Measurements from ENCODE around the gene LGI2. TPM values are rescaled to one million over a fixed set of nuclear protein-coding genes. Genes with fewer than 3 reads are reported as not detected.

Gene LGI2
- total RNA-seq, 2 donors from 2014 or later, result 0.05 to 2.8 TPM

DNA sequence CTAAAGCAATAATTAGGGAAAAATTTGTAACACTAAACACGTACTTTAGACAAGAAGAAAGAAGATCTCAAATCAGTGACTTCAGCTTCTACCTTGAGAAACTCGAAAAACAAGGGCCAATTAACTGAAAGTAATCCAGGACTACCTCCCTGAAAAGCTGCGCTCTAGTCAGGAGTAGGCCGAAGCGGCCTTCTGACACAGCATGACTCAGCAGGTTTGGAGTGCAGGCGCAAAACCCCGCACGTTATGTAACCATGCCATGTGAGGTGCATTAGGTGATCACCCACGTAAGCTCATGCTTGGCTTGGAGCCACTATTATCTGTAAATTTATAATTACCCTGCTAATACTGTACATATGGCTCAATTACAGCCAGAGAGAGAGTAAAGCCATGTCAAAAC lies 65.1 kb downstream of the LGI2 start:
- H3K36me3 ChIP-seq, result no peaks in the 10 kb centered on the region
- no peak overlapping the region for H3K4me3 ChIP-seq
- no peak for DNase-seq (ENCODE audit: low spot score)
- H3K27ac ChIP-seq, result no peak overlapping the region
- intact Hi-C loops (cut with DNase I), result no loop called here
- no peaks in the 10 kb centered on the region for H3K27me3 ChIP-seq (replicated peaks; ENCODE audit: insufficient read depth)
- H3K4me1 ChIP-seq (replicated peaks), result no peaks in the 10 kb centered on the region
- H3K9me3 ChIP-seq, result no peaks in the 10 kb centered on the region
- TF ChIP-seq POLR2A (IDR thresholded peaks at IDR 0.05), result no peak
- TF ChIP-seq, protein P1, sequence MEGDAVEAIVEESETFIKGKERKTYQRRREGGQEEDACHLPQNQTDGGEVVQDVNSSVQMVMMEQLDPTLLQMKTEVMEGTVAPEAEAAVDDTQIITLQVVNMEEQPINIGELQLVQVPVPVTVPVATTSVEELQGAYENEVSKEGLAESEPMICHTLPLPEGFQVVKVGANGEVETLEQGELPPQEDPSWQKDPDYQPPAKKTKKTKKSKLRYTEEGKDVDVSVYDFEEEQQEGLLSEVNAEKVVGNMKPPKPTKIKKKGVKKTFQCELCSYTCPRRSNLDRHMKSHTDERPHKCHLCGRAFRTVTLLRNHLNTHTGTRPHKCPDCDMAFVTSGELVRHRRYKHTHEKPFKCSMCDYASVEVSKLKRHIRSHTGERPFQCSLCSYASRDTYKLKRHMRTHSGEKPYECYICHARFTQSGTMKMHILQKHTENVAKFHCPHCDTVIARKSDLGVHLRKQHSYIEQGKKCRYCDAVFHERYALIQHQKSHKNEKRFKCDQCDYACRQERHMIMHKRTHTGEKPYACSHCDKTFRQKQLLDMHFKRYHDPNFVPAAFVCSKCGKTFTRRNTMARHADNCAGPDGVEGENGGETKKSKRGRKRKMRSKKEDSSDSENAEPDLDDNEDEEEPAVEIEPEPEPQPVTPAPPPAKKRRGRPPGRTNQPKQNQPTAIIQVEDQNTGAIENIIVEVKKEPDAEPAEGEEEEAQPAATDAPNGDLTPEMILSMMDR (IDR thresholded peaks at IDR 0.05), result no peak
- 78% methylated on average over 9 of the region's 9 CpGs for WGBS

DNA sequence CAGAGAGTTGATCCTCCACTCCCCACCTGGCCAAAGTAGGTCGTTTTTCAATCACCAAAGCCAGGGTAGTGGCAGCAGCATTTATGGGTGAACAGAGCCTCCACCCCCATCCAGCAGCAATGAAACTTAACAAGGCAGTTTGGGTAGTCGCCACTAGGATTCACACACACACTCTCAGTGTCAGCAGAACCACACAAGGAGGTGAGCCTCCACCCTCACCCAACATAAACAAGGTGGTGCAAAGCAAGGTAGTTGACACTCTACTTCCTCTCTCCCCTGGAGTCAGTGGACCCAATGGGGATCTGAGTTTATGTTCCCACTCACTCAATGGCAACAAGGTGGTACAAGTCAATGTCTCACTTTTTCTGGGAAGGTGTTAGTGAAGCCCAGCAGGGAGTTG lies 67.5 kb downstream of the LGI2 start:
- Histone ChIP-seq H3K27me3 (replicated peaks; ENCODE audit: insufficient read depth) (no peaks in the 10 kb centered on the region), H3K36me3 (no peaks in the 10 kb centered on the region), H3K4me1 (replicated peaks) (no peaks in the 10 kb centered on the region), H3K9me3 (no peaks in the 10 kb centered on the region), H3K27ac (no peak overlapping the region), H3K4me3 (no peak overlapping the region)
- intact Hi-C loops (cut with DNase I), result no loop called here
- 91% methylated on average over 1 of the region's 2 CpGs for WGBS
- TF ChIP-seq, protein P1 (IDR thresholded peaks at IDR 0.05), result no peak
- TF ChIP-seq POLR2AphosphoS5 (IDR thresholded peaks at IDR 0.05) (no peak), POLR2A (IDR thresholded peaks at IDR 0.05) (no peak)
- no peak for DNase-seq (ENCODE audit: low spot score)

DNA sequence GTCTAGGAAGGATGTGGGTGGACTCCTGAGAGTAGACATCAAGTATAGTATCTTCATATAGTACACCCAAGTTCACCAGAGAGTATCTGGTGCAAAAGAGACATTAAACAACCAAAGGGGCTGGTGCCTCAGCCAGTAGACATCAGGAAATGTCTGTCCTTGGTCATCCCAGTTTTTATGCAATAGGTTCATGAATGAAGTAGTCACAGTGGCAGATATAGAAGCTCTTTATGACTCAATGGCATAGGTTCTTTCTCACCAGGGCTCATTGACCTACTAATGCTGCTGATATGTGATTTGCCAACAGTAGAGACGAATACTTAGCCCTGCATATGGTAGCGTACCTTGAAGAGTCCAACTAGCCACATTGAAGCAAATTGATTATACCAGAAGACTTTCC lies 72.9 kb downstream of the LGI2 start:
- Histone ChIP-seq H3K27me3 (replicated peaks; ENCODE audit: insufficient read depth) (no peaks in the 10 kb centered on the region), H3K4me3 (no peak overlapping the region), H3K27ac (no peak overlapping the region), H3K4me1 (replicated peaks) (no peaks in the 10 kb centered on the region), H3K9me3 (no peaks in the 10 kb centered on the region), H3K36me3 (no peaks in the 10 kb centered on the region)
- TF ChIP-seq POLR2AphosphoS5 (IDR thresholded peaks at IDR 0.05) (no peak), POLR2A (IDR thresholded peaks at IDR 0.05) (no peak)
- TF ChIP-seq, protein P1 (IDR thresholded peaks at IDR 0.05), result no peak
- intact Hi-C loops (cut with DNase I), result no loop called here
- no peak for DNase-seq (ENCODE audit: low spot score)
- WGBS, result 89% methylated on average over 2 of the region's 2 CpGs

DNA sequence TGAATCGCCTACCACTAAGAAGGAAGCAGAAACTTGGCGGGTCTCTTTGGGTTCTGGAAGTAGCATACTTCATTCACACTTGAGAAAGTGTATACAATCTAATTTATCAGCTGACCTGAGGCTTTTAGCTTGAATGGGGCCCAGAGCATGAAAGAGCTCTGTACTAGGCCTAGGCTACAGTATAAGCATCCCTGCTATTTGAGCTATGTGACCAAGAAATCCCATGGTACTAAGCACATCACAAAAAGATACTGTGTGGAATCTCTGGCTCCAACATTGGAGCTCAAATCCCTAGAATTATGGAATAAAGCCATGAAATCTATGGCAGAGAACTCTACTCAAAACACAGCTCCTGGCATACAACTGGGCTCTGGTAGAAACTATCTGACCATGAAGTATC lies 74.0 kb downstream of the LGI2 start:
- WGBS, result 86% methylated on average over 2 of the region's 2 CpGs
- intact Hi-C loops (cut with DNase I), result no loop called here
- Histone ChIP-seq H3K27ac (no peak overlapping the region), H3K4me3 (no peak overlapping the region), H3K36me3 (no peaks in the 10 kb centered on the region), H3K4me1 (replicated peaks) (no peaks in the 10 kb centered on the region), H3K27me3 (replicated peaks; ENCODE audit: insufficient read depth) (no peaks in the 10 kb centered on the region), H3K9me3 (no peaks in the 10 kb centered on the region)
- TF ChIP-seq, protein P1 (IDR thresholded peaks at IDR 0.05), result no peak
- no peak for TF ChIP-seq POLR2AphosphoS5 (IDR thresholded peaks at IDR 0.05)
- no peak for TF ChIP-seq POLR2A (IDR thresholded peaks at IDR 0.05)
- DNase-seq (ENCODE audit: low spot score), result no peak

DNA sequence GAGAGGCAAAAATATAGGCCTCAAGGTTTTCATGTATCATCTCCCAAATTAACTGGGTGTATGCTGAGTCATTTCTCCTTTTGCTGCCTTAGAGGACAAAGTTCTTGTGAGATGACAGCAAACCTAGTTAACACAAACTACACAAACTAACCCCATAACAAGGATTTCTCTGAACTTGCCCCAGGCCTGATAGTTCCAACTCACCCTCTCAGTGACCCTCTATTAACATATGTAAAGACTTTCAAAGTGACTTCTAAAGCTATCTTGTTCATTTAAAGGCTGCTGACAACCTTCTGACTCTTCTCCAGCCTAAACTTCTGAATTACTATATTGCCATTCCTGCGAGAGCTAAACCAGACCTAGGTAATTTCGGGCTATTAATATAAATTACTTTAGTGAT lies 74.7 kb downstream of the LGI2 start:
- Histone ChIP-seq H3K36me3 (no peaks in the 10 kb centered on the region), H3K27me3 (replicated peaks; ENCODE audit: insufficient read depth) (no peaks in the 10 kb centered on the region), H3K9me3 (no peaks in the 10 kb centered on the region), H3K4me3 (no peak overlapping the region), H3K4me1 (replicated peaks) (no peaks in the 10 kb centered on the region), H3K27ac (no peak overlapping the region)
- intact Hi-C loops (cut with DNase I), result no loop called here
- DNase-seq (ENCODE audit: low spot score), result no peak
- TF ChIP-seq POLR2A (IDR thresholded peaks at IDR 0.05) (no peak), POLR2AphosphoS5 (IDR thresholded peaks at IDR 0.05) (no peak)
- TF ChIP-seq, protein P1 (IDR thresholded peaks at IDR 0.05), result no peak
- WGBS, result 96% methylated on average over 2 of the region's 2 CpGs

Measured in prostate gland (tissue), 2 donors.